ENCODE data around the gene SPINK5. TPM values are rescaled to one million over a fixed set of nuclear protein-coding genes. Genes with fewer than 3 reads are reported as not detected.

SPINK5 gene
- total RNA-seq, 1 donor from 2014 or later, result 0.45 TPM

DNA sequence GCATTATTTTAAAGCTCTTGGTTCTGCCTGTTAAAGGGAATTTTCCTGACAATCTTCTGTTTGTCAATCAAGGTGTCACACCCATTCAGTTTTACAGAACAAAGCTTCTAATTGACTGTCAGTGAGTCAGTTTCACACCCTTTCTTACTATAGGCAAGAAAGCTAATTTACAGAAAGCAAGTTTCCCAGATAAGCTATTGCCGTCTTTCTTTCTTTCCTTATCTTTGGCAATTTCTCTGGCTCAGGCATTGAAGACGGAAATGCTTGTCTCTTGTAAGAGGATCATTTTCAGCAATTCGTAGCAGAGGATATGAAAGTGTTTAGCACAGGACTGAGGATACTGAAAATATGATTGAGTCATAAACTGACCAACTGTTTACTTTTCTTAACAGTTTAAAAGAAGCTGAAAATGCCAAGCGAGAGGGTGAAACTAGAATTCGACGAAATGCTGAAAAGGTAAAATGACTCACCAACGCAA is 27.0 kb downstream of the SPINK5 start:
- DNase-seq (ENCODE audit: low spot score), result no peak

DNA sequence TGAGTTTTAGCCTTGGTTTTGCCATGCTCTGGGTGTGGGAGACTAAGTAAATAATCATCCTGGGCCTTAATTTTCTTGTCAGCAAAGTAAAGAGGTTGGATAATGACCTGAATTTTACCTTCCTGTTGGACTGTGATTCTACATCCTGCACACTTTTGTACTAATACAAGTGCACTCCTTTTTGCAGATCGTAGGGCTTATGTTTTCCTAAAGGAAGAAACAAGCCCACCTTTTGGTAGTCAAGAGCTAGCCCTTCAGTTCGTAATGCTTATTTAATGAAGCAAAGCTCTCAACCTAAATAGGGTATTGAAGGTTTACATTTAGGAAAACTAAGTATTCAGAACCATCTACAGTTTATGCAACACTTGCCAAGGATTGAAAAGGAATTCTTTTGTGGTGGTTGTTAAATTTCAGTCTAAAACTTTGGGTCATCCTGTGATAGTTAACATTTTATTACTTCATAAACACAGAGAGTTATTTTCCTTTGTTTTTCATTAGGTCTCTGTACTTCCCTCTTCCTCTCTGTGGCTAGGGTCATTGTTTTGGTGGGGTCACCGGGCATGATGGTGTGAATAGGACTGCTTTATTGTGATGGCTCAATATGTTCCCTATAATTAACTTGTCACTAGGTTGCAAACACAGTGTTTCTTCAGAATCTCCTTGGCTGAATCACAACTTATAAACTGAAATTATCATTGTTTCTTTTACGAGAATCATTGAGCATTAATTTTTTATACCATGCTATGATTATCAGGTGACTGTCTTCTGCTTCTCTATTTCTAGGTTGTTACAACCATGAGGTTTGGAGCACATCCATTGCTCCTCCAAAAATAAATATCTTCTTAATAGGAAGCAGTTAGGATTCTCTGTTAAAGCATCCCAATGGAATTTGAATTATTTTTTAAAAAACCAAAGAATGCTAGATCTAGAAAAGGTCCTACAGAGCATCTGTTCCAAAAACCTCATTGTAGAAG is 28.5 kb downstream of the SPINK5 start:
- DNase-seq (ENCODE audit: low spot score), result no peak

DNA sequence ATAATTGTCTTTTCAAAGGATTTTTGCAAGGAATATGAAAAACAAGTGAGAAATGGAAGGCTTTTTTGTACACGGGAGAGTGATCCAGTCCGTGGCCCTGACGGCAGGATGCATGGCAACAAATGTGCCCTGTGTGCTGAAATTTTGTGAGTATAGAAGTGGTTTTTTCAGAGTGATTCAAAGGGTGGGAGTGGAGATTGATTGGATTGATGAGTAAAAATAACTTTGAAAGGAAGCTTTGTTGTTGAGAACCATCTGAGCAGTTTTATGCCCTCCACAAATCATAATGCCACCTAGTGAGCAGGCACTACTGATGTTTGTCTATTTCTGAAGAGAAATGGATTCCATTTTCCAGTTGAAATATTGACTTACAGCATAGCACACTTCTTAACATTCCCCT is 30.6 kb downstream of the SPINK5 start:
- no peak for DNase-seq (ENCODE audit: low spot score)

DNA sequence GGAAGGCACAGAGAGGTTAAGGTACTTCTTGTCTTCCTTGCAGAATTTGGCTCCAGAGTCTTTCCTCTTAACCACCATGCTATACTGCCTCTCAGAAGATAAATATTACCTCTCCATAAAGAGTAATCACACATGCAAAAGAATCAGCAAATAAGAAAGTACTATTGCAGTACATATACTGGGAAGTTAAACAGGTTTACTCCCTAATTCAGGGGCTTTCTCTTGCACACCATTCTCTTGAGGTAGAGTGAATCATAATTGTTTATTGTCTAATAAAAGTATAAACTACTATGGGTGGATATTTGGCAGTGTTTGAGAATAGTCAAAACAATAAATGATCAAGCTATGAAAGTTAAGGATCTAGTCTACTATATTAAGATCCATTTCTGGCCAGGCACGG is 40.4 kb downstream of the SPINK5 start:
- DNase-seq (ENCODE audit: low spot score), result no peak

DNA sequence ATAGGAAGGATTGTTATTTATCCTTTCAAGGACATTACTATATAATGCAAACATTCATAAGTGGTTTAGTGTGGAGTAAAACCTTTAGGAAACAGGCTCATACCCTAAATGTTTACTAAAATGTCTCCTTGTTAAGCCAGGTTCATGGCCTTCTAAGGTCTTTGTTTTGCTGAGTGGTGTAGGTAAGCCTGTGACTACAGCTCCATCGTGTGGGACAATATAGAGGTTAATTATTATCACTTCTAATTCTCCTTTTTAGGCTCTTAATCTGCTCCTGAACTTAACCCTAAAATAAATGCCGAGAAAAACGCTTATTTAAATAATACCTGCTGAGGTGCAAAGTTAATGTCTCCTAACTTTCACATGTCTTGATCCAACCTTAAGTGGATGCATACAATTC is 43.8 kb downstream of the SPINK5 start:
- DNase-seq (ENCODE audit: low spot score), result no peak

DNA sequence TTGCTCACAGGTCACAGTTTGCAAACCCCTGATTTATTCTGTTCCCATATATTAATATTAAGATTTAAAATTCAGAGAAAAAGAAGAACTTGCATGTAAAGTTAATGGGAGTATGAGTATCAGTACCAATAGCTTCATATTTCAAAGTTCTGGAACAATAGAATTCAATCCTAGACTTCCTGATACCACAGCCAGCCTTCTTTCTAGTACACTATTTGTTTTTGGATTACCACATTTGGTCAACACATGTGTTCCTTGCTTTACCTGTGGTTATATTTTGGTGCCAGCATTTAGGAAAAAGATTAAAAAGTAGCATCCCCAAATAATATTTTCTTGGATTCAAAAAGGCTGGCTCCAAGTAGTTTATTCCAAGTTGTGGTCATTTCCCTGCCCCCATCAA is 49.5 kb downstream of the SPINK5 start:
- DNase-seq (ENCODE audit: low spot score), result no peak

DNA sequence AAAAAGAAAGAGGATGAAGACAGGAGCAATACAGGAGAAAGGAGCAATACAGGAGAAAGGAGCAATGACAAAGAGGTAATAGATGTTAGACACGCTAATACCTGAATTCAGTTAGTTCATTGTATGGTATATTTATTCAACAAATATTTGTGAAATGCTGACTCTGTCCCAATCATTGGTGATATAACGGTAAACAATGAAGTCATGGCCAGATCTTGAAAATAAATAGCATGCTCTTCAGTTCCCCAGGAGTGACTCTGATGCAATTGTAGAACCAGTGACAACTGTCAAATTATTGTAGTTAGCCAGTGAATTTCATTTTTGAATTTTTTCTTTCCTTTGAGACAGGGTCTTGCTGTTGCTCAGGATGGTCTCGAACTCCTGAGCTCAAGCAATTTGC is 56.5 kb downstream of the SPINK5 start:
- DNase-seq (ENCODE audit: low spot score), result no peak

DNA sequence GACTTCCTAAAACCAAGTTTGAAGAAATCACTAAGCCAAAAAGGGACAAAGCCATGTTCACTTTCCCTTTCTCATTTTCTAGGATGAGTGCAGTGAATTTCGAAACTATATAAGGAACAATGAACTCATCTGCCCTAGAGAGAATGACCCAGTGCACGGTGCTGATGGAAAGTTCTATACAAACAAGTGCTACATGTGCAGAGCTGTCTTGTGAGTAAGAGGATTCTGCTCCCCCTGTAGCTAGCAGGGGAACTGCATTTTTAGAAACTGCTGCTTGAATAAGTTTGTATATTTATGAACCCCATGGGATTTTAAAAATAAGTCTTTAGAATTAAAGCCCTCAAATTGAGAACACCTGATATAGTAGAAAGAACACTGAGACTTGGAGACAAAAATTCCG is 61.9 kb downstream of the SPINK5 start:
- no peak for DNase-seq (ENCODE audit: low spot score)

DNA sequence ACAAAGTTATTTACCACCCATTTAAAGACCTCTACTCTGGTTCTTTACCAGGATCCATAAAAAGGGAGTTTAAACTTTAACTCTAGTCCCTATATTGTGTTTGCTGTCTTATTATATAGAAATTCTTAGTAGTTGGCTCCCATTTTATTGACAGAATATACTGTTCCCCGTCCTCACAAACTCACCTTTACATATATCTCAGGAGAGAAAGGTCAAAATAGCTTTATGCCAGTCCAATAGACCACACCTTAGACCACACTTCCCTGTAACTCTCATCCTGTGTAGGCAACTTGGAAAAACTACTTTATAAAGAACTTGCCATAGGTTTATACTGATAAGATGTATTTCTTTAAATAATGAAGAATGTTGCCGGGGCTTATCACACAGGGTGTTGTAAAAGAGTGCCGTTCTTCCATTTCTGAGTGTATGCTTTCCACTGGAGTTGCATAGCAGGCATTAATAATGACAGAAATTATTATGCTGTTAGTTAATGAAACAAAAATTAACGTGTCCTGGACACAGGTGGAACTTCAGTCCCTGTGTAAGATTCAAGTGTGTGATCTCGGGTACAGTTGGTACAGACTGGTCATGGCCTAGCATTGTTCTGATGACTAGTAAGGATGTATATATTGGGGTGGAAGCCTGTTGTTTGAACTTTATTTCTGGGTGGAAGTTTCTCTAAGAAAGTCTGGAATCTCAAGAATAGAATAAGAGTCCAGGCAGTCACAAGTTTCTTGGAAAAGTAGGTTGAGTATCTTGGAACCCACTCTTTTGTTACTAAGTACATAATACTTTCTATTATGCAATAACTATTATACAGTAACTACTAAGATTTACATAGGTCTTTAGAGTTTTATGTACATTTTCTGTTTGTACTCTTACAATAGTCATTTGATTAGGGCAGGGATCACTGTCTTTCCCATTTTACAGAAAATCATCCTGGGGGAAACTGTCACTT is 71.6 kb downstream of the SPINK5 start:
- DNase-seq (ENCODE audit: low spot score), result no peak

DNA sequence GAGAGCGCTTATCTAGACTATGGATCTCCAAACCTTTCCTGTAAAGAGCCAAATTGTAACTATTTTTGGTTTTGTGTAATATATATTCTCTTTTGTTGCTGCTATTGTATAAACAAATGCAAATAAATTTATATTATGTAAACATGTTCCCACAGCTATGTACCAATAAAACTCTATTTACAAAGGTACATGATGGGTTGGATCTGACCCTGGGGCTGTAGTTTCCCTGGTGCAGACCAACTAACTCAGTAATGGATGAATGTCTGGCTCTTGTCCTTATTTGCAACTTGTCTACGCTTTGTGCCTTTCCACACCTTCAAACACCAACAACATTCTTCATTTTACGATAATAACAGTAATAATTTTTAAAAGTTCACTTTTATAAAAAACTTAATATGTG is 77.1 kb downstream of the SPINK5 start:
- DNase-seq (ENCODE audit: low spot score), result no peak

DNA sequence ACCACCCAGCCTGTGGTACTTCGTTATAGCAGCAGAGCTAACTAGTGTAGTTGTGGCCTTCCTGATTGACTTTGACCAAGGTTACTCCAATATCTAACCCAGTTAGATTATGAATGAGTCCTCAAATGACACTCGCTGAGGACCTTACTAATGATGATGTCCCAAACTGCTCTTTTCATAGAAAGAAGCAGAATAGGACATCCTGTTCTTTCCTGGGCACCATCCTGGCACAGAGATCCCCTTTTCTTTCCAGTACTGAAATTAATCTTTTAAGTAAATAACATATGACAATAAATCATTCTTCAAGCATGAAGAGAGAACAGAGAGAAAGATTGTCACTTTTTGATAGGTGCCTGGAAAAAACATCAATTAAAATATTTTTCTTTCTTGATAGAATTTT is 77.9 kb downstream of the SPINK5 start:
- no peak for DNase-seq (ENCODE audit: low spot score)

DNA sequence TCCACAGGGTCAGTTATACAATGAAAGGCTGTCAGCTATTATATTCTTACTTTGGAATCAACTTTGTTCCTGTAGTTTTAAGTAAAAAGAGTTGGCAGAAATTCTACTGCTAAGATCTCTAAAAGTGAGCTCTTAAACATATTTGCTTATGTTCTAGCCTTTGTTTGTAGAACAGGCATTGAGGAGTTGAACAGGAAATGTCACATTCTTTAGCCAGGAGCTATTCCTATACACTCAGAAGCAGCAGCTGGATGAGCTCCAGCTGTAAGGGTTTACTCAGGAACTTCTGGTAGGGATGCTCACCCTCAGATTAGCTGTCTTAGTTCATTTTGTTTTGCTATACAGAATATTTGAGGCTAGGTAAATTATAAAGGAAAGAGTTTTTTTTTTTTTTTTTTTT is 82.1 kb downstream of the SPINK5 start:
- DNase-seq (ENCODE audit: low spot score), result no peak

DNA sequence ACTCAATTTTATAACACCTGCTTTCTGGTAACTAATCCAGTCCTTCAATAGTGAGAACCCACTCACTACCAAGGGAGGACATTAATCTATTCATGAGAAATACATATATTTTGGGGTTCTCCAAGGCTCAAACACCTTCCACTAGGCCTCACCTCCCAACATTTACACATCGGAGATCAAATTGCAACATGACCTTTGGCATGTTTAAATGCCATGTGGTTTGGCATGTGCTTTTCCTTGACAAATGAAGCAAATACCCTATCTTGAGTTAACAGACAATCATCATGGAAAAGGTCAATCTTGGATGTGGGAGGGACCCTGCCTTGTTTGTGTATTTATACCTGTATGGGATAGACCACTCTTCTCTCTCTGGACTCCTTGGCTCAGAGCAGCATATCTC is 82.7 kb downstream of the SPINK5 start:
- no peak for DNase-seq (ENCODE audit: low spot score)

DNA sequence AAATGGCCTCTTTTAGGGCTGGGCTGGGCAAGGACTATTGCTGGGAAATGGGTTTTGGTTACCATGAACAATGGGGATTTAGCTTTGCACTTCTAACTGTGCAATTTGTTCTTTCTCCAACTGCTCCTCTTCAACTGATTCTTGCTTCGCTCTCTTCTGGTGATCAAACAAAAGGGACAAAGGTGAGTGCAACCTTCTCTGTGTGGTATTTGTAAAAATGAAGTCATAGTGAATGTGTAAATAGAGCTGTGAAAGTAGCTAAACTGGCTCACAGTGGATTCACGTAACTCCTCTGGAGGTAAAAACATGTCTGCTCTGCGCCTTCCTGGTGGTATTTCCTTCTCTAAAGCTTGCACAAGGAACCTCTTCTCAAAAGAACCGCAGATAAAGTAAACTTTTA is 83.6 kb downstream of the SPINK5 start:
- no peak for DNase-seq (ENCODE audit: low spot score)

DNA sequence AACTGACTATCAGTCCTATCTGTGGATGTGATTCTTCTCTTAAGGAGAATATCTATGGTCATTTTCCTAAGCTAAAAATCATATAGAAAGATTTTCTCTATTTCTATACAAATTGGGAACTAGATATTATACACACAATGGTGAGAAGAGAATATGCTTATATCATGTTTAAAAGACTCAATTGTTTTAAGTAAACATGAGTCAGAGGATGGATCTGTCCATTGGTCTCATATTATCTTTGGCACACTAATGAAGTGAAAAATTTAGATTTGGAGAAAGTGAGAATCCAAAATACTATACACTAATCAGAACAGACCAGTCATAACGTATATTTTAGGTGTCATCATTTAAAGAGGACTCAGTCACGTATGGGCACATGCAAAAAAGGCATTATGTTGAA is 88.1 kb downstream of the SPINK5 start:
- DNase-seq (ENCODE audit: low spot score), result no peak

DNA sequence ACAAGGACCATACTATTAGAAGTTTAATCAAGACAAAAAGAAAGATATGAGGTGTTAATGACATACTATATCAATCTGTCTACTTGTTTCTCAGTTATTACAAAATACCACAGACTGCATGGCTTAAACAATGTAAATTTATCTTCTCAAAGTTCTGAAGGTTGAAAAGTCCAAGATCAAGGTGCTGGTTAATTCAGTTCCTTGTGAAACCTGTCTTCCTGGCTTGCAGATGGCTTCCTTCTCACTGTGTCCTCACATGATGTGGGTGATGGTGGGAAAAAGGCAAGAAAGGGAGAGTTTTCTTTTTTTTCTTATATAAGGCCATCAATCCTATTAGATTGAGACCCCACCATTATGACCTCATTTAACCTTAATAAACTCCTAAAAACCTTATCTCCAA is 89.0 kb downstream of the SPINK5 start:
- no peak for DNase-seq (ENCODE audit: low spot score)

DNA sequence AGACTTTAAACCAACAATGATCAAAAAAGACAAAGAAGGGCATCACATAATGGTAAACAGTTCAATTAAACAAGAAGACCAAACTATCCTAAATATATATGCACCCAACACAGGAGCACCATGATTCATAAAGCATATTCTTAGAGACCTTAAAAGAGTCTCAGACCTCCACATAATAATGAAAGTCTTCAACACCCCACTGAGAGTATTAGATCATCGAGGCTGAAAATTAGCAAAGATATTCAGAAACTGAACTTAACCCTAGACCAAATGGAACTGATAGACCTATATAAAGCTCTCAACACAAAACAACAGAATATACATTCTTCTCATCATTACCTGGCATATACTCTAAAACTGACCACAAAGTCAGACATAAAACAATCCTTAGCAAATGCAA is 92.8 kb downstream of the SPINK5 start:
- DNase-seq (ENCODE audit: low spot score), result no peak

DNA sequence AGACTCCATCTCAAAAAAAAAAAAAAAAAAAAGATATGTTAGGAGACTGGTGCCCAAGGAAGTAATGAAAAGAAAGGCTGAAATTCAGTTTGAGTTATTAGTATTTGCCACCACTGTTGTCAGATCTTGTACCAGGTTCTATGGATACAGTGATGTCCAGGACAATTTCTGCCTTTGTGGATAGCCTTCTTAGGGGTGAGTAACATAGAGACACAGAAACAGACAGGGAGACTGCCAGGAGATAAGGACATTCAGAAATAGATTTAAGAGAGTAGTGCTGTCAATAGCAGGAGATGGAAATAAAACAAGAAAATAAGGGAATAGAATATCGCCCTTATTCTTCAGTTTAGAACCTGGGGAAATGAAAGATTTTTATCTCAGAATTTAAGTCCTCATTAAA is 98.3 kb downstream of the SPINK5 start:
- no peak for DNase-seq (ENCODE audit: low spot score)

DNA sequence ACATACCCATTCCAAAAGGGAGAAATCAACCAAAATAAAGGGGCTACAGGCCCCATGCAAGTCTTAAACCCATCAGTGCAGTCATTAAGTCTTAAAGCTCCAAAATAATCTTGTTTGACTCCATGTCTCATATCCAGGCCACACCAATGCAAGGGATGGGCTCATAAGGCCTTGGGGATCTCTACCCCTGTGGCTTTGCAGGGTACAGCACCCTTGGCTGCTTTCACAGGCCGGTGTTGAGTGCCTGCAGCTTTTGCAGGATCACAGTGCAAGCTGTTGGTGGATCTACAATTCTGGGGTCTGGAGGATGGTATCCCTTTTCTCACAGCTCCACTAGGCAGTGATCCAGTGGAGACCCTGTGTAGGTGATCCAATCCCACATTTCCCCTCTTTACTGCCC is 99.6 kb downstream of the SPINK5 start:
- no peak for DNase-seq (ENCODE audit: low spot score)

DNA sequence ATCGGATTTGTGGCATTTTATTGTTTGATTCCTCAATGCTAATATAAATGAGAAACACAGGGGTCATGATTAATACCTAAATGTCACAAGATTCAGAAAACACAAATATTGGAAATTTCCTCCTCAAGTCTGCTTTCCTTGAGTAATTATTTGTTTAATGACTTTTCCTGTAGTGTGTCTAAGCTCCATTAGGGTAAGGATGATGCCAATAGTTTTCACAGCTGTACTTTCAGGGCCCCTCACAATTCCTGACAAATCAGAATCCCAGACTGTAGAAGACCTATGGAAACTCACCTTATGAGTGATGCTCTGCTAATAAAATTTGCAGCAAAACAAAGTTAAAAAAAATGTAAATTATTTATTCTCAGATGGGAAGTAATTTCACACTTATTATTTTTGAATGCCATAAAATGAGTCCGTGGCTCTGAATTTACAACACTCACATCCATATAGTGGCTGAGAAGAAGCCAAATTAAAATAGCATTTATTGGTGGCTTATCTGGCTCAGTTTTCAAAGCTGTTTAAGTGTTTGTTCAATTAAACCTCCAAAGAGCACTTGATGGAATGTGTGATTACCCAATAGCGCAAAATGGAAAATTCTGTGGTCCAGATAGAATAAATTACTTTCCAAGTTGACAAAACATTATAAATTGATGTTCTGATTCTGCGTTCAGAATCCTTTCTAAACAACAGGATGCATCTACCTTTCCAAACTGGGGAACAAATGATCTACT is 102.9 kb downstream of the SPINK5 start:
- no peak for DNase-seq (ENCODE audit: low spot score)

DNA sequence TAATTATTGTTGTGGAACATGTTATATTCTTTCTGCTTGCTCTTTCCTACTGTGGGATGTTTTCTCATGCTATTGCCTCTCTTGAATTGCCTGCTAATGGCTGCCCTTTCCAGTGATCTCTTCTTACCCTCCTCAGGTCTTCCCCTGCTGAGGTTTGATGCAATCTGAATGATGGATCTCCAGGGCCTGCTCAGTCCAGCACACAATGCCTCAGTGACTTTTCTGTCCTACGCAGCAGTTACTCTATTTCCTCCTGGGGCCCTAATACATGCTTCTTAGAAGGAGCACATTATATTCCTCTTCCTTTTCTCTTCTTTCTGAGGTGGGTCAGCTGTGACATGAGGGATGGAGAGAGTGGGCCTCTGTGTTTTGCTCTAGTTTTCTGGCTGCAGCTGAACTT is 104.5 kb downstream of the SPINK5 start, which contains the start of gene SPINK14:
Gene SPINK14, plus strand, starts transcription at position 301 of the 400 bp plus-strand sequence. CDS start 1,187 bp downstream, outside the sequence.
- no peak for DNase-seq (ENCODE audit: low spot score)

All from mesenteric fat pad (tissue), 1 donor.